Neutrophil (primary cell): ENCODE measurements around the gene CHST13.

Source experiments
- H3K27ac ChIP-seq: fragments of 200-600 bp; sonication (generic); 2 replicates; pipeline ENCODE4 v1.5.1; 2016; ENCODE audit warnings: mild to moderate bottlenecking, moderate library complexity
- H3K27me3 ChIP-seq: fragments of 200-600 bp; sonication (generic); 2 replicates; pipeline ENCODE4 v1.6.0; 2016; ENCODE audit warnings: mild to moderate bottlenecking
- H3K36me3 ChIP-seq: fragments of 200-600 bp; sonication (generic); 2 replicates; pipeline ENCODE4 v1.5.1; 2017
- H3K4me1 ChIP-seq, 2 experiments: fragments of 200-600 bp in 1 of 2; sonication (generic) in 1 of 2; 1 replicate in 1 of 2; 2 replicates in 1 of 2; pipeline versions ENCODE4 v1.5.1 to v1.6.1; 2013 to 2016; ENCODE audit warnings: low read depth in 1 of 2, low read length in 1 of 2, mild to moderate bottlenecking in 1 of 2, moderate library complexity in 1 of 2; ENCODE audit not compliant: control insufficient read depth in 1 of 2, insufficient read depth in 1 of 2
- H3K4me3 ChIP-seq, 2 experiments: fragments of 200-600 bp in 1 of 2; sonication (generic) in 1 of 2; 1 replicate in 1 of 2; 2 replicates in 1 of 2; pipeline ENCODE4 v1.5.1; 2013 to 2016; ENCODE audit warnings: low read depth in 1 of 2, low read length in 1 of 2, mild to moderate bottlenecking in 1 of 2, moderate library complexity in 1 of 2
- H3K9me3 ChIP-seq: fragments of 200-600 bp; sonication (generic); 2 replicates; pipeline ENCODE4 v1.5.1; 2016
- CTCF ChIP-seq: fragments of 200-600 bp; sonication (generic); IDR thresholded peaks from 2 replicates; pipeline ENCODE4 v1.5.1; 2016; ENCODE audit warnings: antibody characterized with exemption

CHST13 gene

GRCh38 chr3:126554560-126555525, 30.9 kb downstream of the CHST13 start:
- Histone ChIP-seq H3K27me3 (no peaks in the 10 kb centered on the region), H3K27ac (no peak overlapping the region), H3K9me3 (no peaks in the 10 kb centered on the region), H3K4me3 (no peak overlapping the region), H3K36me3 (no peaks in the 10 kb centered on the region), H3K4me1 (peaks cover 0 to 2% of the 10 kb centered on the region in 2 experiments)
- no peak for TF ChIP-seq CTCF

- no peak for TF ChIP-seq CTCF
- H3K9me3 ChIP-seq, result no peaks in the 10 kb centered on the region
Measured at GRCh38 chr3:126555795-126556636, 32.1 kb downstream of the CHST13 start.

GRCh38 chr3:126556637-126557414, 32.9 kb downstream of the CHST13 start:
- no peaks in the 10 kb centered on the region for H3K9me3 ChIP-seq
- H3K4me1 ChIP-seq, result no peaks in the 10 kb centered on the region
- H3K27ac ChIP-seq, result no peak overlapping the region
- H3K27me3 ChIP-seq, result no peaks in the 10 kb centered on the region
- TF ChIP-seq CTCF, result no peak
- H3K36me3 ChIP-seq, result no peaks in the 10 kb centered on the region
- no peak overlapping the region for H3K4me3 ChIP-seq

More at GRCh38 chr3:126555795-126556636, 32.1 kb downstream of the CHST13 start:
- H3K27ac ChIP-seq, result no peak overlapping the region
- H3K27me3 ChIP-seq, result no peaks in the 10 kb centered on the region
- H3K36me3 ChIP-seq, result no peaks in the 10 kb centered on the region
- no peaks in the 10 kb centered on the region for H3K4me1 ChIP-seq
- H3K4me3 ChIP-seq, result no peak overlapping the region

GRCh38 chr3:126557415-126557745, 33.4 kb downstream of the CHST13 start:
- Histone ChIP-seq H3K4me1 (no peaks in the 10 kb centered on the region), H3K36me3 (no peaks in the 10 kb centered on the region), H3K27me3 (no peaks in the 10 kb centered on the region), H3K4me3 (no peak overlapping the region), H3K27ac (no peak overlapping the region), H3K9me3 (no peaks in the 10 kb centered on the region)
- no peak for TF ChIP-seq CTCF

GRCh38 chr3:126557761-126558160, 33.8 kb downstream of the CHST13 start:
- H3K27me3 ChIP-seq, result no peaks in the 10 kb centered on the region
- no peak for TF ChIP-seq CTCF

More at GRCh38 chr3:126557761-126558160, 33.8 kb downstream of the CHST13 start:
- Histone ChIP-seq H3K4me1 (no peaks in the 10 kb centered on the region), H3K27ac (no peak overlapping the region), H3K9me3 (no peaks in the 10 kb centered on the region), H3K4me3 (no peak overlapping the region), H3K36me3 (no peaks in the 10 kb centered on the region)
